Gastrocnemius medialis (tissue), 4 donors: ENCODE measurements around the gene MXRA8.

ENCODE experiments used
- POLR2A ChIP-seq, 2 donors: fragments of 450-650 bp; IDR thresholded peaks; one replicate each; pipeline ENCODE4 v1.6.1; 2017; ENCODE audit warnings: antibody characterized with exemption in 2 of 2, mild to moderate bottlenecking in 2 of 2, moderate library complexity in 2 of 2
- TF ChIP-seq, protein P1 (sequence below), 5 experiments: fragments of 450-650 bp in 3 of 5; fragments of 200-600 bp in 2 of 5; sonication (generic) in 2 of 5; IDR thresholded peaks in 4 of 5; conservative IDR thresholded peaks in 1 of 5; 1 replicate in 4 of 5; 2 replicates in 1 of 5; pipeline ENCODE4 v1.5.1; 2016 to 2019; ENCODE audit warnings: antibody characterized with exemption in 5 of 5, mild to moderate bottlenecking in 3 of 5, moderate library complexity in 3 of 5

DNA sequence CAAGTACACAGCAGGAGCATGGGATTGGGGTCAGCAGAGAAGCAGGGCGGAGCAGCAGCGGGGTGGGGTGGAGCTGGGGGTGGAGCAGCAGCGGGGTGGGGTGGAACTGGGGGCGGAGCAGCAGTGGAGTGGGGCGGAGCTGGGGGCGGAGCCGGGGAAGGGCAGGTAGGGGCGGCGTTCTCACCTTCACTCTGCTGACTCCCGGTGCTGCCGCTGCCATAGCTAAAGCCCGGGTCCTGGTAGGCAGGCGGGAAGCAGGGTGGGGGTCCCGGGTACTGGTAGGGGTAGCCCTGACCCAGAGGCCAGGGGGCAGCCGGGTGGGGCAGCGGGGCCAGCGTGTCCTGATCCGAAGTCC lies 20.6 kb downstream of the MXRA8 start:
- TF ChIP-seq, protein P1, sequence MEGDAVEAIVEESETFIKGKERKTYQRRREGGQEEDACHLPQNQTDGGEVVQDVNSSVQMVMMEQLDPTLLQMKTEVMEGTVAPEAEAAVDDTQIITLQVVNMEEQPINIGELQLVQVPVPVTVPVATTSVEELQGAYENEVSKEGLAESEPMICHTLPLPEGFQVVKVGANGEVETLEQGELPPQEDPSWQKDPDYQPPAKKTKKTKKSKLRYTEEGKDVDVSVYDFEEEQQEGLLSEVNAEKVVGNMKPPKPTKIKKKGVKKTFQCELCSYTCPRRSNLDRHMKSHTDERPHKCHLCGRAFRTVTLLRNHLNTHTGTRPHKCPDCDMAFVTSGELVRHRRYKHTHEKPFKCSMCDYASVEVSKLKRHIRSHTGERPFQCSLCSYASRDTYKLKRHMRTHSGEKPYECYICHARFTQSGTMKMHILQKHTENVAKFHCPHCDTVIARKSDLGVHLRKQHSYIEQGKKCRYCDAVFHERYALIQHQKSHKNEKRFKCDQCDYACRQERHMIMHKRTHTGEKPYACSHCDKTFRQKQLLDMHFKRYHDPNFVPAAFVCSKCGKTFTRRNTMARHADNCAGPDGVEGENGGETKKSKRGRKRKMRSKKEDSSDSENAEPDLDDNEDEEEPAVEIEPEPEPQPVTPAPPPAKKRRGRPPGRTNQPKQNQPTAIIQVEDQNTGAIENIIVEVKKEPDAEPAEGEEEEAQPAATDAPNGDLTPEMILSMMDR (IDR thresholded peaks at IDR 0.05 in 4 of 5, conservative IDR thresholded peaks at IDR 0.05 in 1 of 5) = no peak
- no peak for TF ChIP-seq POLR2A (IDR thresholded peaks at IDR 0.05)
